ENCODE data around the gene SCN1A.

Gene SCN1A

DNA sequence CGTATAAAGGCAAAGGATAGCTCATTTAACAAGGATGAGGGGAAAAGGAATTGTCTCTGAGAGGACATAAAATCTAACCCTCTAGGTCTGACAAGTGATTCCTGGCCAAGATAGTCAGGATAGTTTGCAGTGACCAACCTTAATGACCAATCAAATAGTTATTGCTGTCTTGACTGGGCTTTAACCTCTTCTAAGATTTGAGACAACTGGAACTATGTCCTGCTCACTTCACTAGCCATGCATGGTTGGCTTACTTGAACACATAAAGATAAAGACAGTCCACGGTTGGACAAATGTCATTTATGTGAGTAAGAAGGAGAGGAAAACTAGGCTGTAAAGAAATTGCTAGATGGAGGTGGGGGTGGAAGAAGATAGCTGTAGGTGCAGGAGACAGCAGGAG, 53.8 kb downstream of the SCN1A start:
- H3K4me3 Mint-ChIP-seq, result no peak overlapping the region
- no peaks in the 10 kb centered on the region for H3K4me1 Mint-ChIP-seq
- no peaks in the 10 kb centered on the region for H3K9me3 Mint-ChIP-seq
- no peak for DNase-seq (ENCODE audit: low spot score in 2 of 2)
- no peaks in the 10 kb centered on the region for H3K36me3 Mint-ChIP-seq
- no peak for ATAC-seq
- H3K27ac Mint-ChIP-seq, result no peak overlapping the region

DNA sequence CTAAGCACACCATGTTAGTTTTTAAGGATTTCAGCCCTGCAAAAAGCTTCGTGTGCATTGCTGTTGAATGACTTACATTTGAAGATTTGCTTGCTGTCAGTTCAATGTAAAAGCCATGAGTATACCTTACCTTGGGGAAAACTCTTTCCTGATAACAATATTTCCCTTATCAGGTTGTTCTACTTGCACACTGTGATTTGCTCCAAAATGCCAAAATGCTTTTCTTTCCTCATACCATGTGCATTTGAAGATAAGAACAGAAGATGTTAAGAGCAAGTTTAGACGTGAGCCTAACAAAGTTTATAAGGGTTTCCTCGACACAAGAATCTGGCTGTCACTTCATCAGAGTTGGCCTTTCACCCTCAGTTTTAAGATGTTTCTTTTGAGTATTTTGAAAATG, 57.6 kb downstream of the SCN1A start:
- DNase-seq (ENCODE audit: low spot score in 2 of 2) (no peak), ATAC-seq (no peak)
- Mint-ChIP-seq H3K4me1 (no peaks in the 10 kb centered on the region), H3K27ac (no peak overlapping the region), H3K9me3 (no peaks in the 10 kb centered on the region), H3K36me3 (no peaks in the 10 kb centered on the region), H3K4me3 (no peak overlapping the region)

DNA sequence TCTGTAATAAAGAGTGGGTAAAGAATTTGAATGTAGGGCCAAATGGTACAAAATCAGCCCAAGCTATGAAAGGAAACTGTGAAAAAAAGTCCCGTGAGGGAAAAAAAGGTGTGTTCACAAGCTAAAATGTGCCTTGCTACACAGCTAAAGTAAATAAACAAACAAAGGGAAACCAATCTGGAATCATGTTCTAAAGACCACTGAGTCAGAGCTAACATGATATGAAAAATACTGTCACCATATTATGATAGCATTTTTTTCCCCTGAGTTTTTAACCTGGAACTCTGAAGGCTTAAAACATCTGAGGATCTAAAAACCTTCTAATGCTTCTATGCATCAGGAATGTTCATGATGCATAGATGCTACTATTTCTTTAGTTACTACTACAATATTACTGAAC, 58.8 kb downstream of the SCN1A start:
- ATAC-seq, result no peak

DNA sequence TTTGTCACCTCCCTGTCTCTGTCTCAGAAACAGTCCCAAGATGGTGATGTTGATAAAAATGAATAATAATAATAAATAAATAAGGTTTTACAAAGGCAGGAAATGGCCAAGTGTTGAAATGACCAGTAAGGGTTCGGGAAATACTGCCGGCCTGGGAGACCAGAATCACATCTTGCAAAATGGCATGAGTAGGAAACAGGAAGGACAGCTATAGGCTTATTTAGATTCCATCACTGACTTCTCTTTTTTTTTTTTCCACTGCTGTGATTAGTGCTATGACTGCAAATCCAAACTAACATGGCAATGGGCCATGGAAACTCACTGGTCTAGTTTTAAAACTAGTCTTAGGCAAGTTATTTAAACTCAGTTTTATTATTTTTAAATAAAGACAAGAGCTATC, 60.6 kb downstream of the SCN1A start:
- no peak for ATAC-seq
- H3K4me1 Mint-ChIP-seq, result no peaks in the 10 kb centered on the region
- H3K4me3 Mint-ChIP-seq, result no peak overlapping the region
- H3K9me3 Mint-ChIP-seq, result no peaks in the 10 kb centered on the region
- H3K27ac Mint-ChIP-seq, result no peak overlapping the region
- no peaks in the 10 kb centered on the region for H3K36me3 Mint-ChIP-seq
- DNase-seq (ENCODE audit: low spot score in 2 of 2), result no peak

More for the DNA sequence above, 58.8 kb downstream of the SCN1A start:
- Mint-ChIP-seq H3K4me1 (no peaks in the 10 kb centered on the region), H3K27ac (no peak overlapping the region), H3K4me3 (no peak overlapping the region), H3K36me3 (no peaks in the 10 kb centered on the region), H3K9me3 (no peaks in the 10 kb centered on the region)
- no peak for DNase-seq (ENCODE audit: low spot score in 2 of 2)

DNA sequence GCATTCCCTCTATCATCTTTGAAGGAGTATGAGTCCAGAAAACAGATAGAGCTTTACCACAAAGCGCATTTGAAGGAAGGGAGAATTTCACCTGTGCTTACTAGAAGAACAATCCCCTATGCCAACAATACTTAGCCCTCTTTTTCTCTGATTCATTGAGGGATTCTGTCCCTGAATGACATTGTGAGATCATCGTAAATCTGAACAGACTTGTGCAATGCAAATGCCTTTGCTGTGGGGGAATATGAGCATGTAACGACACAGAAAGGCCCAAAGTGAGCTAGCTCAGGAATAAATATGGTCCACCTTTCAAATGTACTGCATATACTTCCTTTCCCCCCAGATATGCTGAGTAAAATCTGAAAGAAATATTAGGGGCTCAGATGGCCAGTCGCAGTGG, 67.6 kb downstream of the SCN1A start:
- Mint-ChIP-seq H3K4me1 (no peaks in the 10 kb centered on the region), H3K27ac (no peak overlapping the region), H3K9me3 (no peaks in the 10 kb centered on the region), H3K4me3 (no peak overlapping the region), H3K36me3 (no peaks in the 10 kb centered on the region)
- no peak for ATAC-seq
- no peak for DNase-seq (ENCODE audit: low spot score in 2 of 2)

DNA sequence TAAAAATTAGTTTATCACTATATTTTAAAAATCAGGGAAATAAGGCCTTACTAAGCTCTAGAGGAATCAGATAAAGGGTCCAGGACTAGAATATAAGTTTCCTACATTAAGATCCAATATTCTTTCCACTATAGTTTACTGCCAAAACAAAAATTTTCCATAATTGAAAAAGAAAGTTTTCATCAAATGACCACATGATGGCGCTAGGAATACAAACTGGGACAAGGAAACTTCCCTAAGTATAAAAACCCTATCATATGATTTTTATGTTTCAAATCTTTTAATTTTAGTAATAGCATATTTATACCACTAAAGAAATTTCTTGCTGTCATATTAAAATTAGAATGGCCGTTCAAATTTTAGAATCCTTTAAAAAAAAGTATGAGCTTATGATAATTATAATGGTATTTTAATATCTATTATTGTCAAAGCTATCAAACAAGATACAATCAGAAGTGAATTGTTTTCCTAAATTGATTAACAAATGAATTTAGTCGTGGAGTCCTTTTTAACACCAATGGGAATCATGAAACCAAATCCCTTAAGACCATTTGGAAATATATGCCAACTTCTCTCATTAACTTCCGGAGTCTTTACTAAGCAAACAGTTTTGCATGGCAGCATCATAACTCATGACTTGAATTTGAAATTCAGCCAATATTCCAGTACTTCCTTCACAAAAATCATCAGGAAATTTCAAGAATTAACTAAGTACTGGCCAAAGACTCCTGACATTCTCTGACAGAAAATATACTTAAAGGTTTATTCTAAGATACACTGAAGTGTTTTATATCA, 70.3 kb downstream of the SCN1A start:
- Mint-ChIP-seq H3K36me3 (no peaks in the 10 kb centered on the region), H3K4me1 (no peaks in the 10 kb centered on the region), H3K27ac (no peak overlapping the region), H3K9me3 (no peaks in the 10 kb centered on the region), H3K4me3 (no peak overlapping the region)
- DNase-seq (ENCODE audit: low spot score in 2 of 2) (no peak), ATAC-seq (no peak)

DNA sequence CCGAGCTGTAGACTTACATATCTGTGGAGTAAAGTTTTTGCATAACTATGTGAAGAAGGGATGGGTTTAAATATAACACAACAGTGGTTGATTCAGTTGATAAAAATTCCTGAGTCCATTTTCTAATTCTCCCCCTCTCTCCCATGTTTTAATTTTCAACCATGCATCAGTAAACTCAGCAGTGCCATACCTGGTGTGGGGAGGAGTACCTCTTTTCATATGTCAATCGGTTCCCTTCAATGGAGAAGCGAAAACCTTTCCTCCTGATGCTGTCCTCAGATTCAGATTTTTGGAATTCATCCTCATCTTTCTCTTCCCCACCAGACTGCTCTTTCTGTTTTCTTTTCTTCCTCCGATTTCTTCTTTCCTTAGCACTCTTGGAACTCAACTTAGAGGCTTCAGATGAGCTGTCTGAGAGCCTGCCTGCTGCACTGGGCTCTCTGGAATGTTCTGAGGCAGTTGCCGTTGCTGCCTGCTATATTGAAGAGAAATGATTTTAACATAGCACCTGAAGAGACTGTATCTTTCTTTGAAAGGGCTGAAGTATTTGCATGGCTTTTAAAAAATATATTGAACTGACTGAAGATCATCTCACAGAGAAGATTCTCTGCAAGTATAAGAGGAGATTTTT, 82.9 kb downstream of the SCN1A start:
- H3K4me1 Mint-ChIP-seq, result no peaks in the 10 kb centered on the region
- H3K4me3 Mint-ChIP-seq, result no peak overlapping the region
- no peaks in the 10 kb centered on the region for H3K36me3 Mint-ChIP-seq
- no peaks in the 10 kb centered on the region for H3K9me3 Mint-ChIP-seq
- no peak for DNase-seq (ENCODE audit: low spot score in 2 of 2)
- no peak for ATAC-seq
- H3K27ac Mint-ChIP-seq, result no peak overlapping the region

DNA sequence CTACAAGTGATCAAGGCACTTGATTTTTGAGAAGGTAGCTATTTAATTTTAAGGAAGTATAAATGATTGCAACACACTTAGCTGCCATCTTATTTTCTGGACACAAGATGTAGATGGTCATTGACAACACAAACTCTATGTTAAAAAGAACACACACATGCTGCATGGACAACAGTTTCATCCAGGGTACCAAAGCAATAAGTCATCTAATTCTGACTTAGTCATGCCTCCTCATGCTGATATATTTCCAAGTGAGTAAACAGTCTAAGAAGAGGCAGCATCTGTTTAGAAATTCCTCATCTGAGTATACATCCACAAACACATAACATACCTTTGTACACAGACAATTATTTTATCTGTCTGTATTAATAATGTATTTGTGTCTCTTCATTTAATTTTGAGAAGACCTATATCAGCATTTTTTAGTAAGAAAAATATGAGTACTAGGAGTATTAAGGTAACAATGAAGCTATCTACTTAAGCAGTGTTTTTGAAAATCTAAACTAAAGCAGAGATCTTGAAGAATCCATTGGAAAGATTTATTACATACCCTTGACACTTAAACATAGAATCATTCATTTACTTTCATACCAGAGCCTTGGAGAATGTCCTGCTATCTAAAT, 84.9 kb downstream of the SCN1A start:
- ATAC-seq (no peak), DNase-seq (ENCODE audit: low spot score in 2 of 2) (no peak)
- Mint-ChIP-seq H3K27ac (no peak overlapping the region), H3K4me1 (no peaks in the 10 kb centered on the region), H3K4me3 (no peak overlapping the region), H3K9me3 (no peaks in the 10 kb centered on the region), H3K36me3 (no peaks in the 10 kb centered on the region)

DNA sequence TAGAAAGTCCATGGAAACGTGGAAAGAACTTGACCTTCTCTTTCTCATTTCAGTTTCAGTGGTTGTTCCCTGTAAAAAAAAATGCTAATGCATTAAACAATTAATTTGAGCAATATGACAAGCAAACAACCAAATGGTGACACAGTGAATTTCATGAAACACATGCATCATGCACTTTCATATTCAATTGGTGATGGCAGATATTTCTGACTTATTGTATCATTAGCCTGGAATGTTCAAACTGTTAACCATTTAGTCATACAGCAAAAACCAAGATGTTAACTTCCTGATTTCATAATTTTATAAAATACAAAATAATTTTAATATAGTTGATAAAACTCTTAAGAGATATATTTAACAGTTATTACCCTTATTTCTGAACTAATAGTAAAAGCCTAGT, 85.5 kb downstream of the SCN1A start:
- Mint-ChIP-seq H3K4me3 (no peak overlapping the region), H3K27ac (no peak overlapping the region), H3K4me1 (no peaks in the 10 kb centered on the region), H3K36me3 (no peaks in the 10 kb centered on the region), H3K9me3 (no peaks in the 10 kb centered on the region)
- DNase-seq (ENCODE audit: low spot score in 2 of 2) (no peak), ATAC-seq (no peak)

DNA sequence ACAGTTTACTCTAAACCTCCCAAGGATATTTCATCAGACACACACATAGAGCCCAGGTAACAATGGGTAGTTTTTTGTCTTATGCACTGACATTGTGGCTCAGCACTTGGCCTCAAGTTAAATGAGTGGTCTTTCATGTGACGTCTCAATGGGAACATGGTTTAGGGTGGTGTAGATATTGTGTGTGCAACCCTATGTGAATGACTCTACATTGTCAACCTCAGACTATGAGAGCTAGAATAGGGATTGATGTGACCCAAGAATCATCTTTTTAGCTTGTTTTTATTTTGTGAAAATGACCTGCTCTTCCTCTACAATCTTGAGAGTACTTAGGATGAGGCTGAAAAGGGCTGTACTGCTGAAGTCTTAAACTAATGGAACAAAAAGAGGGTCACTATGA, 86.2 kb downstream of the SCN1A start:
- Mint-ChIP-seq H3K9me3 (no peaks in the 10 kb centered on the region), H3K4me3 (no peak overlapping the region), H3K36me3 (no peaks in the 10 kb centered on the region), H3K27ac (no peak overlapping the region), H3K4me1 (no peaks in the 10 kb centered on the region)
- DNase-seq (ENCODE audit: low spot score in 2 of 2) (no peak), ATAC-seq (no peak)

DNA sequence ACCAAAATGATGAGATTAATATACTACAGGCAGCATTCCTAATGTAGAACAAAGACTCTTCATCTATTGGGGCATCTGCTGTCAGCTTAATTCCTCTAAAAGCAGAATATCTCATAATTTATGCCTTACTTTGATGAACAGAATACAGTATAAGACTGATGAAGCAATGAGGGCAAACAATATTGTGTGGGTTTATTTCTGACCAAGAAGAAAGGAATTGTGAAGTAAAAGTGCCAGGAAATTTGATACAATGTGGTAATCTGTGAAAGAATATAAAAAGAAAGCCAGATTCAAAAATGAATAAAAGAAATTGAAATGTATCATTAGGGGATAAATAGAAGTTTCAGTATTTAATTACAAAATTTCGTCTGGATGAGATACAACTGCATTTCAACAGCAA, 95.5 kb downstream of the SCN1A start:
- Mint-ChIP-seq H3K27ac (no peak overlapping the region), H3K4me1 (no peaks in the 10 kb centered on the region), H3K36me3 (no peaks in the 10 kb centered on the region), H3K4me3 (no peak overlapping the region), H3K9me3 (no peaks in the 10 kb centered on the region)
- DNase-seq (ENCODE audit: low spot score in 2 of 2) (no peak), ATAC-seq (no peak)

DNA sequence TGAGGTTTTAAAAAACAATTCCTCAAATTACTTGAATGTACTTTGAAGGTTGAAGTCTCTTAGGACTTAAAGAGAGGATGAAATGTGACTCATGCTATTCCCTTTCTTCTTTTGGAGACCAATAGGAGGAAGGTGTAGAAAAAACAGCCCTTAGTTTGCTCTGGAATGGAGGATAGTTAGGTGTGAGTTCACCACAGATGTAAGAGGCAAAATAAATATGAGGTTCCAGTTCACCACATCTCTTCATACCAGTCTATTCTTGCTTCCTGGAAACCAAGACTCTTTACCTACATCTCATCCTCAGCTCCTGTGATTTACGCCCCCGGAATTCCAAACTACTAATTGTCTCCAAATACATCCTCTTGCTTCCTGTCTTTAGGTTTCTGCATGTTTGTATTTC, 96.8 kb downstream of the SCN1A start:
- no peak overlapping the region for H3K27ac Mint-ChIP-seq
- DNase-seq (ENCODE audit: low spot score in 2 of 2) (no peak), ATAC-seq (no peak)
- H3K4me3 Mint-ChIP-seq, result no peak overlapping the region
- H3K36me3 Mint-ChIP-seq, result no peaks in the 10 kb centered on the region
- H3K9me3 Mint-ChIP-seq, result no peaks in the 10 kb centered on the region
- H3K4me1 Mint-ChIP-seq, result no peaks in the 10 kb centered on the region

DNA sequence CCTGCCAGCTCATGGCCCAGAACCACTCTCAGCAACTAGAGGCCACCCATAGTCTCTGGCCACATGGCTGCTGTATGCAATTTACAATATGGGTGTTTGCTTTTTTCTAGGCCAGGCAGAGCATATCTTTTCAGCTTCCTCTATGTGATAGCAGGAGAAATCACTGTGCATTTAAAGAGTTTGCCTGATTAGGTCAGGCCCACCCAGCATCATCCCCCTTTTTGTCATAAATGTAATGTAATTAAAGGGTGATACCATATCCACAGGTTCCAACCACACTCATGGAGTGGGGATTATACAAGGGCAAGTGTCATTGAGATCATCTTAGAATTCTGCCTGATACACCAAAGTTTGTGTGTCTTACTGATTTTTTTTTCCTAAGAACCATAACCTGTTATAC, 102.5 kb downstream of the SCN1A start:
- no peak for ATAC-seq
- Mint-ChIP-seq H3K4me1 (no peaks in the 10 kb centered on the region), H3K4me3 (no peak overlapping the region), H3K36me3 (no peaks in the 10 kb centered on the region), H3K27ac (no peak overlapping the region), H3K9me3 (no peaks in the 10 kb centered on the region)
- DNase-seq (ENCODE audit: low spot score in 2 of 2), result no peak

DNA sequence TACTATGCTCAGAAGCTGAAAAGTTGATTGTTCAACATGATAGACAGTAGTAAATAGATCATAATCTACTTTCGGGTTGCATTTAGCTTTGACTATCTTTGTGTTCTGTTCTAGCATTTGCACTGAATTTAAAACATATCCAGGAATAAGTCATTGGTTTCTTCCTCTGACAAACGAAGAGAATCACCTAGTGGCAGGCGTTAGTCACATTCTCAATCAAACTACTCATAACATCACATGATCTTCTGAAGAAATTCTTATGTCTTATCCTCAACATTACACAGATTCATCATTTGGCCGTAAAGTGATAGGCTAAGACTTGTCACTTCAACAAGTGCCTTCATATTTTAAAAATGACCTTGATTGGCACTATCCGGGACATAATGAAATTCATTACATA, 110.6 kb downstream of the SCN1A start:
- DNase-seq (ENCODE audit: low spot score in 2 of 2) (no peak), ATAC-seq (no peak)
- no peaks in the 10 kb centered on the region for H3K36me3 Mint-ChIP-seq
- H3K4me1 Mint-ChIP-seq, result no peaks in the 10 kb centered on the region
- no peak overlapping the region for H3K27ac Mint-ChIP-seq
- no peaks in the 10 kb centered on the region for H3K9me3 Mint-ChIP-seq
- H3K4me3 Mint-ChIP-seq, result no peak overlapping the region

DNA sequence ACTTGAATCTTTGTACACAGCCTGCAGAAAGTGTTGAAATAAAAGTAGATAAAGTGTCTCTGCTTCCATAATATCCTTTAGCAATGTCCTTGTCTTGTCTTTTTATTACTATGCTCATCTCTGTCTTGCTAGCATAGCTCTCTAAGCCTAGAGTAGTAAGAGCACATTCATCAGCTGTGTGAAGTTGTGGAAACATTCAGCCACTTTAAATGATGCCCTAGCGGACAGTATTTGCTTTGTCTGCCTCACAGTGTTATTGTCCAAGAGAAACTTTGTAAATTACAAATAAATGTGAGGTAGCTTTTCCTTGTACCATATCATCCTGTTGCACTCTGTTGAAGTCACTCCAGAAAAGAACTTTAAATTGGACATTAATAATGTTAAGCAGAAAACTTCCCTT, 113.9 kb downstream of the SCN1A start:
- H3K27ac Mint-ChIP-seq, result no peak overlapping the region

DNA sequence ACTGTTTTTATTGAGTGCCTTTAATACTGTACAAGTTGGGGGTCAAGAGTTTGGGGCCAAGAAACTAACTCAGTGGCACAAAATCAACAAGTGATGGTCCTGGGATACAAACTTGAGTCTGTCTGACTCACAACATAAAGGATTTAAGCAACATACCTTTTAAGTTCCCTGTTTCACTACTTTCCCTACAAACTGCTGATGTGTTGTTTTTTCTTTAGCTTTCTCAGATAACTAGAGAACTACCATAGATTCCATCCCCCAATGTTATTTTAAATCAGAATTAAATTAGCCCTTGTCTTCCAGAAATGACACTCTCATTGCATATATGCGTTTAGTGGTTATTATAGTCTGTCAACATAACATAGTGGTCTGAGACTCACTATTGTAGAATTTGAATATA, 116.2 kb downstream of the SCN1A start:
- H3K36me3 Mint-ChIP-seq, result no peaks in the 10 kb centered on the region
- DNase-seq (ENCODE audit: low spot score in 2 of 2), result no peak
- H3K4me1 Mint-ChIP-seq, result no peaks in the 10 kb centered on the region
- H3K4me3 Mint-ChIP-seq, result no peak overlapping the region
- H3K27ac Mint-ChIP-seq, result no peak overlapping the region
- no peaks in the 10 kb centered on the region for H3K9me3 Mint-ChIP-seq
- no peak for ATAC-seq

More for the DNA sequence above, 113.9 kb downstream of the SCN1A start:
- H3K4me1 Mint-ChIP-seq, result no peaks in the 10 kb centered on the region
- no peak overlapping the region for H3K4me3 Mint-ChIP-seq
- no peaks in the 10 kb centered on the region for H3K9me3 Mint-ChIP-seq
- H3K36me3 Mint-ChIP-seq, result no peaks in the 10 kb centered on the region
- DNase-seq (ENCODE audit: low spot score in 2 of 2) (no peak), ATAC-seq (no peak)

Measured in stimulated activated effector memory CD8-positive, alpha-beta T cell treated with anti-CD3 and anti-CD28 coated beads, Interleukin-12 subunit alpha, Interleukin-12 subunit beta, amount 100 ng/mL, for 72 hours (primary cell).